Measurements from ENCODE around the gene IER5. TPM values are rescaled to one million over a fixed set of nuclear protein-coding genes. Genes with fewer than 3 reads are reported as not detected.

The IER5 gene
- total and polyA plus RNA-seq, 9 of the 15 experiments (the other 6 are each of a cell fraction or from before 2014, with no cell fraction given): 2.4 to 32.1 (median 12.0) TPM

DNA sequence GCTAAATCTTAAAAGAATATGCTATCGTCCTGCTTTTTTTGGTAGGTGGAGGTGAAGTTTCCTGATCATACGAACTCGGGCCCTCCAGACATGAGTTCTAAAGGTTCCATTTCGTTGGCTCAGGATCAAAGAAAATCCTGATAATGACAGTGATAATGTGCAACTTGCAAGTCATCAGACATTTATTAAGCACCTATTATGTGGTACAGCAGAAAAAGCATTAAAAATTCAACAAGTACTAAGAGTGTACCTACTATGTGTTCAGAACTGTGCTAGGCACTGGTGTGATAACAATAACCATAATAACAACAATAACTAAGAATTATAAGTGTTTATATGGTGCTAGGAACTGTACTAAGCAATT, 3.9 kb upstream of the IER5 start (continued):
- TF ChIP-seq CBFB (CRISPR knock-in tag; IDR thresholded peaks at IDR 0.05): no peak
- 0 out of 2 replicates have a peak, but pooled peaks have one; percentile 11 for TF ChIP-seq GABPB1 (CRISPR knock-in tag; IDR thresholded peaks at IDR 0.05)
- 0 out of 2 replicates have a peak, but pooled peaks have one; percentile 20 for TF ChIP-seq ZNF316 (IDR thresholded peaks at IDR 0.05)
- no peak for TF ChIP-seq HMG20A (CRISPR knock-in tag; conservative IDR thresholded peaks at IDR 0.05)
- TF ChIP-seq, protein P1, sequence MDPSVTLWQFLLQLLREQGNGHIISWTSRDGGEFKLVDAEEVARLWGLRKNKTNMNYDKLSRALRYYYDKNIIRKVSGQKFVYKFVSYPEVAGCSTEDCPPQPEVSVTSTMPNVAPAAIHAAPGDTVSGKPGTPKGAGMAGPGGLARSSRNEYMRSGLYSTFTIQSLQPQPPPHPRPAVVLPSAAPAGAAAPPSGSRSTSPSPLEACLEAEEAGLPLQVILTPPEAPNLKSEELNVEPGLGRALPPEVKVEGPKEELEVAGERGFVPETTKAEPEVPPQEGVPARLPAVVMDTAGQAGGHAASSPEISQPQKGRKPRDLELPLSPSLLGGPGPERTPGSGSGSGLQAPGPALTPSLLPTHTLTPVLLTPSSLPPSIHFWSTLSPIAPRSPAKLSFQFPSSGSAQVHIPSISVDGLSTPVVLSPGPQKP (CRISPR knock-in tag; IDR thresholded peaks at IDR 0.05): no peak
- TF ChIP-seq, protein P2, sequence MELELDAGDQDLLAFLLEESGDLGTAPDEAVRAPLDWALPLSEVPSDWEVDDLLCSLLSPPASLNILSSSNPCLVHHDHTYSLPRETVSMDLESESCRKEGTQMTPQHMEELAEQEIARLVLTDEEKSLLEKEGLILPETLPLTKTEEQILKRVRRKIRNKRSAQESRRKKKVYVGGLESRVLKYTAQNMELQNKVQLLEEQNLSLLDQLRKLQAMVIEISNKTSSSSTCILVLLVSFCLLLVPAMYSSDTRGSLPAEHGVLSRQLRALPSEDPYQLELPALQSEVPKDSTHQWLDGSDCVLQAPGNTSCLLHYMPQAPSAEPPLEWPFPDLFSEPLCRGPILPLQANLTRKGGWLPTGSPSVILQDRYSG (tag; conservative IDR thresholded peaks at IDR 0.05; ENCODE audit: low read depth): no peak
- no peak for TF ChIP-seq TAF9B (IDR thresholded peaks at IDR 0.05; ENCODE audit: partially characterized antibody)
- TF ChIP-seq ETV1 (tag; conservative IDR thresholded peaks at IDR 0.05; ENCODE audit: low read depth): 0 out of 2 replicates have a peak, but pooled peaks have one; percentile 12
- no peak for TF ChIP-seq TSC22D4 (tag; IDR thresholded peaks at IDR 0.05)
- no peak for TF ChIP-seq ZNF445 (CRISPR knock-in tag; IDR thresholded peaks at IDR 0.05; ENCODE audit: low read depth)
- no peak for TF ChIP-seq CXXC5 (CRISPR knock-in tag; IDR thresholded peaks at IDR 0.05)
- TF ChIP-seq MAFG (tag; conservative IDR thresholded peaks at IDR 0.05): peak; percentile 58
- TF ChIP-seq, protein P3, sequence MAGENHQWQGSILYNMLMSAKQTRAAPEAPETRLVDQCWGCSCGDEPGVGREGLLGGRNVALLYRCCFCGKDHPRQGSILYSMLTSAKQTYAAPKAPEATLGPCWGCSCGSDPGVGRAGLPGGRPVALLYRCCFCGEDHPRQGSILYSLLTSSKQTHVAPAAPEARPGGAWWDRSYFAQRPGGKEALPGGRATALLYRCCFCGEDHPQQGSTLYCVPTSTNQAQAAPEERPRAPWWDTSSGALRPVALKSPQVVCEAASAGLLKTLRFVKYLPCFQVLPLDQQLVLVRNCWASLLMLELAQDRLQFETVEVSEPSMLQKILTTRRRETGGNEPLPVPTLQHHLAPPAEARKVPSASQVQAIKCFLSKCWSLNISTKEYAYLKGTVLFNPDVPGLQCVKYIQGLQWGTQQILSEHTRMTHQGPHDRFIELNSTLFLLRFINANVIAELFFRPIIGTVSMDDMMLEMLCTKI (IDR thresholded peaks at IDR 0.05; ENCODE audit: partially characterized antibody): no peak
- TF ChIP-seq ZKSCAN1 (IDR thresholded peaks at IDR 0.05; ENCODE audit: low read depth, low read length): peak; percentile 91
- no peak for TF ChIP-seq EP300 (IDR thresholded peaks at IDR 0.05; ENCODE audit: low read length)
- TF ChIP-seq, protein P4, sequence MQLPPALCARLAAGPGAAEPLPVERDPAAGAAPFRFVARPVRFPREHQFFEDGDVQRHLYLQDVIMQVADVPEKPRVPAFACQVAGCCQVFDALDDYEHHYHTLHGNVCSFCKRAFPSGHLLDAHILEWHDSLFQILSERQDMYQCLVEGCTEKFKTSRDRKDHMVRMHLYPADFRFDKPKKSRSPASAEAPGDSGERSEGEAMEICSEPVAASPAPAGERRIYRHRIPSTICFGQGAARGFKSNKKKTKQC (CRISPR knock-in tag; IDR thresholded peaks at IDR 0.05): no peak
- TF ChIP-seq ZNF263 (CRISPR knock-in tag; IDR thresholded peaks at IDR 0.05; ENCODE audit: borderline replicate concordance): 0 out of 2 replicates have a peak, but pooled peaks have one; percentile 1
- no peak for TF ChIP-seq LCOR (CRISPR knock-in tag; IDR thresholded peaks at IDR 0.05)
- TF ChIP-seq, protein P5, sequence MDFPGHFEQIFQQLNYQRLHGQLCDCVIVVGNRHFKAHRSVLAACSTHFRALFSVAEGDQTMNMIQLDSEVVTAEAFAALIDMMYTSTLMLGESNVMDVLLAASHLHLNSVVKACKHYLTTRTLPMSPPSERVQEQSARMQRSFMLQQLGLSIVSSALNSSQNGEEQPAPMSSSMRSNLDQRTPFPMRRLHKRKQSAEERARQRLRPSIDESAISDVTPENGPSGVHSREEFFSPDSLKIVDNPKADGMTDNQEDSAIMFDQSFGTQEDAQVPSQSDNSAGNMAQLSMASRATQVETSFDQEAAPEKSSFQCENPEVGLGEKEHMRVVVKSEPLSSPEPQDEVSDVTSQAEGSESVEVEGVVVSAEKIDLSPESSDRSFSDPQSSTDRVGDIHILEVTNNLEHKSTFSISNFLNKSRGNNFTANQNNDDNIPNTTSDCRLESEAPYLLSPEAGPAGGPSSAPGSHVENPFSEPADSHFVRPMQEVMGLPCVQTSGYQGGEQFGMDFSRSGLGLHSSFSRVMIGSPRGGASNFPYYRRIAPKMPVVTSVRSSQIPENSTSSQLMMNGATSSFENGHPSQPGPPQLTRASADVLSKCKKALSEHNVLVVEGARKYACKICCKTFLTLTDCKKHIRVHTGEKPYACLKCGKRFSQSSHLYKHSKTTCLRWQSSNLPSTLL (IDR thresholded peaks at IDR 0.05): no peak
- no peak for TF ChIP-seq KAT8 (IDR thresholded peaks at IDR 0.05; ENCODE audit: low read depth)
- peak; percentile 66; the same call in 1 of the 2 replicates for TF ChIP-seq TCF7 (IDR thresholded peaks at IDR 0.05; ENCODE audit: borderline replicate concordance)
- TF ChIP-seq NFE2 (IDR thresholded peaks at IDR 0.05; ENCODE audit: low read depth): no peak
- no peak for TF ChIP-seq ZNF175 (CRISPR knock-in tag; IDR thresholded peaks at IDR 0.05; ENCODE audit: low read depth)
- TF ChIP-seq, protein P6, sequence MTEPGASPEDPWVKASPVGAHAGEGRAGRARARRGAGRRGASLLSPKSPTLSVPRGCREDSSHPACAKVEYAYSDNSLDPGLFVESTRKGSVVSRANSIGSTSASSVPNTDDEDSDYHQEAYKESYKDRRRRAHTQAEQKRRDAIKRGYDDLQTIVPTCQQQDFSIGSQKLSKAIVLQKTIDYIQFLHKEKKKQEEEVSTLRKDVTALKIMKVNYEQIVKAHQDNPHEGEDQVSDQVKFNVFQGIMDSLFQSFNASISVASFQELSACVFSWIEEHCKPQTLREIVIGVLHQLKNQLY (CRISPR knock-in tag; conservative IDR thresholded peaks at IDR 0.05): no peak
